GM21528 (cell line): Measurements from ENCODE around the gene LRRC38.
"Not testable (repeated sequence)": the region's sequence is repeated elsewhere in the genome, so short reads cannot be mapped to it uniquely, and the experiment has no call there.

Experiments
- ATAC-seq: cut with Tn5 transposase; IDR thresholded peaks from one replicate; pipeline ENCODE4 v1.9.1; 2021; ENCODE audit warnings: mild to moderate bottlenecking, moderate library complexity; ENCODE audit not compliant: unreplicated experiment, low FRiP score

The LRRC38 gene

DNA sequence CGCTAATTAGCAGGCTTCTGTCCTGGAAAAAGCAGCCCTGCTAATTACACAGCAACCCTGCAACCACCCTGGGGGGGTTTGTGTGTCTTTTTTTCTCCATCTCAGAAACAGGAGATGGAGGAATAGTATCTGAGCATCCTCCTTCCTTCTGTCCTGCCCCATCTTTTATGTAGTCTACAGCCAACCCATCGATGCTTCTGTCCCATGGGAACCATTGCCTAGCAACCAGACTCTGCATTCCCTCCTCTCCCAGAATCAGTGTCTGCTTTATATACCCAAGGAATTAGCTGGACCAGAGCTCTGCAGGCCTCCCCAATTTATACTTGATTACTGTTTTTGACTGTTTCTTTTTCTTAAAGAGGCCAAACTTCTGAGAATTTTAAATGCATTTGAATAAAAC, 35.1 kb downstream of the LRRC38 start:
- no peak for ATAC-seq

DNA sequence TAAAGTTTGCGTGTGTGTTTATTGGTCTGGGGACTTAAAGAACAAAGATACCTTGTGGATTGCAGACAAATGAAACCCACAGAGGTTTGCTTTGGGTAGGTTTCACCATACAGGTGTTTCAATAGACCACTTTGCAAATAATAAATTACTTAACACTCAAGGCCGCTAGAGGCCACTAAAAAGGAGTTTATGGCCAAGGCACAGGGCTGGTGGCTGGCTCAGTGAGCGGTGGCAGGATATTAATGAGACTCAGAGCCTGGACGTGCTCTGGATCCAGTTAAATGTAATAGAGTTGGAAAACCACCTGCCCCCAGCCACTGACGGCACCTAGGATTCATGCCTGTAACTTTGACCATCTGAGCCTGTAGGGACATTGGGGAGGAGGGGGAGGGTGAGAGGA, 44.5 kb downstream of the LRRC38 start:
- ATAC-seq, result no peak

DNA sequence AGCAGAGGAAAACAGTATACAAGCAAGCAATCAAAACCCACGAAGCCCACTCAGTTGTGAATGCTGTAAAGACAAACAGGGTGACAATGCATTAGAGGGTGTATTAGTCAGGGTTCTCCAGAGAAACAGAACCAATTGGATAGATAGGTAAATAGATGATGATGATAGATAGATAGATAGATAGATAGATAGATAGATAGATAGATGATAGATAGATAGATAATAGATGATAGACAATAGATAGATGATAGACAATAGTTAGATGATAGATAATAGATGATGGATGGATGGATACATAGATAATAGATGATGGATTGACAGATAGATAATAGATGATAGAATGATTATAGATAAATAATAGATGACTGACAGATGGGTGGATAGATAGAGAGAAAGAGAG, 48.3 kb downstream of the LRRC38 start:
- no peak for ATAC-seq

DNA sequence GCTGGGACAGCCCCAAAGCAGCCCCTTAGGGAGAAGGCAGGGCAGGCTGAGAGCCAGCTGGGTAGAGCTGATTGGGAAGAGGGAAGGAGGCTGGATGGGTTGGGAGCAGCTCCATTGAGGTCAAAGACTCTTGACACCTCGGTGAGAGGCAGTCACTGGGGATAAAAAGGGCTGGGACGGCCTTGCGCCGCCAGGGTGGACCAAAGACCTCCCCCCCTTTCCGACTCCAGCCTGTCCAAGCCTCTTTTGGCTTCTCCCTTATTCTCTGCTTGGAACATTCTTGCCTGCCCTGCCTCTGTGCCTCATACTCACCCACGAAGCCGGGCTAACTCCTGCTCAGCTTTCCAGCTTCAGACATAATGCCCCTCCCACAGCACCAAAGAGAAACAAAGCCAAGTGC, 51.1 kb downstream of the LRRC38 start:
- ATAC-seq, result no peak

DNA sequence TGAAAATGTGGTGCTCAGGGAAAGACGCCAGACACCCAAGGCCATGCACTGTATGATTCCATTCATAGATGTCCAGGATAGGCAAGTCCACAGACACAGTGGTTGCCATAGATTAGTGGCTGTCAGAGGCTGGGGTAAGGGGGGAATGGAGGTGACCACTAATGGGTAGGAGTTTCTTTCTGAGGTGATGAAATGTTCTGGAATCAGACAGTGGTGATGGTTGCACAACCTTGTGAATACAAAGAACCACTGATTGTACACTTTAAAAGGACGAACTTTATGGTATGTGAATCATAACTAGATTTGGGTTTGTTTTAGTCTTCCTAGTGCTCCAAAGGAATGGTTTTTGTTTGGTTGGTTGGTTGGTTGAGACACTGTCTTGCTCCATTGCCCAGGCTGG, 51.8 kb downstream of the LRRC38 start:
- no peak for ATAC-seq

DNA sequence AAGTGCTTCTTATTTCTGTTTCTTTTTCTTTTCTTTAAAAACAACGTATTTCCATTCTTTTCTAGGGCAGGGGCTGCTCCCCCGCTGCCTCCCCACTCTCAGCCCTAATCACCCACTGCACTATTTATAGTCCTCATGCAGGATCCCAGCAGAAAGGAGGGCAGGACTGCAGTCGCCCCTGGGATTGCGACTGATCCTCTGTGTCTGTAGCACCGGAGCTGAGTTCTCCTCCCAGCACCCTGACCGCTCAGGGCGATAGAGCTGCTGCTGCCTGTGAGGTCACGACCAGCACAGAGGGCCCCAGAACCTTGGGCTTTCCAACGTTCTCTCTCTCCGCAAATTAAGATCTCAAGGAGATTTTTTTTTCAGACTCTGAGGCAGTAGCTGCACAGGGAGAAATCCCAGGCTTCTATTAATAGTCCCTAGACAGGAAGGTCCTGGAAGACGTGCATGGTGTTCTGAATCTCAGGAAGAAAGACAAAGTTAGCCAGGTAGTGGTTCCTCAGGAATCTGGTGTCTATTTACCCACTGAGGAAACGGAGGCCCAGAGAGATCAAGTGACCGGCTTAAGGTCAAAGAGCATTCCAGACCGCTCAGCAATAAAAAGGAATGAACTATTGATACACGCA, 56.8 kb downstream of the LRRC38 start:
- ATAC-seq, result no peak

DNA sequence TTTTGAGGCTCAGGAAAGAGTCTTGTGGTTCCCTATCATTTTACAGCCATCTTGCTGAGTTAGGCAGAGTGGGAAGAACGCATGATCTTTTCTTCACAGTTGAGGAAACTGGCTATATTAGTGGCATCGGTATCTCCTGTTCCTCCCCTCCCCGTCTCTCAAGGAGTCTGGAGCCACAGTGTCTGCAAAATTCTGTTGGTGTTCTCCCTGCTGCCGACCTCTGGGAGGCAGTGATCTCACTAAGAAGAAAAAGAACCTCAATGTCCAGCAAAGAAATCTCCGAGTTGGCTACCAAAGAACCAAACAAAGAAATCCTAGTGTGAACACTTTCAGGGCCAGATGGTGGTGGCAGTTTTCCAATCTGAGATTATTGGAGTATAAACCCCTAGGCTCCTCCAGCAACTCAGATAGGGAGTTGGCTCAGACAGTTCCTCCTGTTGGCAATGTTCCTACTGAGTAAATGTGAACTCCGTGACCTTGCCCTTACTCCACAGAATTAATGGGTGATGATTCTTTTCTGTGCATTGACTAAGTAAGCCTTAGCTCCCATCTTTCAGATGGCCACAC, 62.3 kb downstream of the LRRC38 start:
- no peak for ATAC-seq

DNA sequence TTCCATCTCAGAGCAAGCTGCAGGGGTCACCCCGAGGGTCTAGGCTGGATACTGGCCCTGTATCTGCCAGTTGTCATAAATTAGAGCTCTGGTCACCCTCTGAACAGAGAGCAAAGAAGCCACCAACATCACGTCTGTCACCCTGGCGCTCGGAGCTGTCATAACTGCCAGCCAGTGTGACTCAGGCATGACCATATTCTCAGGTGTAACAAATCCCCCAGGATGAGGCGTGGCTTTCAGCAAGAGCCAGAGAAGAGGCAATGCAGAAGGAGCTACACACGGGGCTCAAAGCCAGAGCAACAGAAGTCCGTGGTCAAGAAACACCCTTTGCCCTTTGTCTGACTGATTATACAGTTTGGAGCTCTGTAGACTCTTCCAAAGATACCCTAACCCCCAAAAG, 63.6 kb downstream of the LRRC38 start:
- no peak for ATAC-seq

DNA sequence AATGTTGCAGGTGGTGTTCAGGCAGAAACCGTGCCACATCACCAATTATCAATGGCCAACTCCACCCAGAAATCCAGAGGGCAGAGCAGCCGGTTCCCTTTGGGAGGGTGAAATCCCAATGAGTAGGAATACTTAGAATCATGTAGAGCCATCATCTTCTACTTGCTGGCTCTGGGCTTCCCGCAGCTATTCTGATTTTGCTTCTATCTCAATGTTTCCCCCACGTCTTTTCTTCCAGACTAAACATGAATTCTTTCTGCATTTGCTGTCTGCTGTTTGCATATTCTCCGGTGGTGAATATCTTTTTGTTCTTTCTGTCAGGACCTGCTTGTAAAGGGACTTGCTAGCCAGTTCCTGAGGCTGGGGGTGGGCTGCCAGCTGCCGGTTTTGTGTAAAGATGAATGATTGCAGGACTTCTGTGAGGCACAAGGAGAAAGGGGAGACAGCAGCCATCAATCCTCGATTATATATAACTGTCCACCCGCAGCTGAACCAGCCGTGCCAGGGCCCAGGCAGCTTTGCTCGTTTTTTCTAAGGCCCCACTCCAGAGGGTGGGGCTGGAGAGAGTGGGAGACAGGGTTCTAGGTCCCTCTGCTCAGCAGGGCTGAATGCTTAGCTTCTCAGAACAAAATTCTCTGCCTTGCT, 70.3 kb downstream of the LRRC38 start:
- no peak for ATAC-seq

DNA sequence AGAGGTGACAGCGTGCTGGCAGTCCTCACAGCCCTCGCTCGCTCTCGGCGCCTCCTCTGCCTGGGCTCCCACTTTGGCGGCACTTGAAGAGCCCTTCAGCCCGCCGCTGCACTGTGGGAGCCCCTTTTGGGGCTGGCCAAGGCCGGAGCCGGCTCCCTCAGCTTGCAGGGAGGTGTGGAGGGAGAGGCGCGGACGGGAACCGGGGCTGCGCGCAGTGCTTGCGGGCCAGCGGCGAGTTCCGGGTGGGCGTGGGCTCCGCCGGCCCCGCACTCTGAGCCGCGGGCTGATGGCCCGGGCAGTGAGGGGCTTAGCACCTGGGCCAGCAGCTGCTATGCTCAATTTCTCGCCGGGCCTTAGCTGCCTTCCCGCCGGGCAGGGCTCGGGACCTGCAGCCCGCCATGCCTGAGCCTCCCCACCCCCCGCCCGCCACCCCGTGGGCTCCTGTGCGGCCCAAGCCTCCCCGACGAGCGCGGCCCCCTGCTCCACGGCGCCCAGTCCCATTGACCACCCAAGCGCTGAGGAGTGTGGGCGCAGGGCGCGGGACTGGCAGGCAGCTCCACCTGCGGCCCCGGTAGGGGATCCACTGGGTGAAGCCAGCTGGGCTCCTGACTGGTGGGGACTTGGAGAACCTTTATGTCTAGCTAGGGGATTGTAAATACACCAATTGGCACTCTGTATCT, 74.6 kb downstream of the LRRC38 start:
- not testable (repeated sequence) for ATAC-seq

DNA sequence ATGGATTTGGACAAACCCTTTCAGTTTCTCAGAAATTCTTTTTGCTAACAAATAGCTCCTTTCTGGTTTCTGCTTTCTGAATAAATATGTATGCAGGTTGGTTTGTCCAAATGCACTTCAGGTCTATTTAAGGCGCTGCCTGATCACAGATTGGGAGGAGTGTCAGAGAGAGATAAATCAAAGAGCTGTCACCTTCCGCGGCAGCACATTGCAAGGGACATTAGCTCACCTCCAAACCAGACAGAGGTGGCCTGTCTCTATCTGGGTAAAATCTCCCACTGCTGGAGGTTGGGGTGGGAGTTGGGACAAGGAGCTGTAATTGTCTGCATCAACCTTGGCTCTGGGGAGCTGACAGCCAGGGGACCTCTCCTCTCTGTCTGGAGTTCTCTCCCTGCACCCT, 78.3 kb downstream of the LRRC38 start:
- ATAC-seq, result no peak

DNA sequence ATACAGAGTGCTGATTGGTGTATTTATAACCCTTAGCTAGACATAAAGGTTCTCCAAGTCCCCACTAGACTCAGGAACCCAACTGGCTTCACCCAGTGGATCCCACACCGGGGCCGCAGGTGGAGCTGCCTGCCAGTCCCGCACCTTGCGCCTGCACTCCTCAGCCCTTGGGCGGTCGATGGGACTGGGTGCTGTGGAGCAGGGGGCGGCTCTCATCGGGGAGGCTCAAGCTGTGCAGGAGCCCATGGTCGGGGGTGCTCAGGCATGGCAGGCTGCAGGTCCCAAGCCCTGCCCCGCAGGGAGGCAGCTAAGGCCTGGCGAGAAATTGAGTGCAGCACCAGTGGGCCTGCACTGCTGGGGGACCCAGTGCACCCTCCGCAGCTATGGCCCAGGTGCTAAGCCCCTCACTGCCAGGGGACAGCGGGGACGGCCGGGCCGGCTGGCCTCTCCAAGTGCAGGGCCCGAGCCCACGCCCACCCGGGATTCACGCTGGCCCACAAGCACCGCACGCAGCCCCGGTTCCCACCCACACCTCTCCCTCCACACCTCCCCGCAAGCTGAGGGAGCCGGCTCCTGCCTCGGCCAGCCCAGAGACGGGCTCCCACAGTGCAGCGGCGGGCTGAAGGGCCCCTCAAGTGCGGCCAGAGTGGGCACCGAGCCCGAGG, 80.0 kb downstream of the LRRC38 start:
- ATAC-seq, result not testable (repeated sequence)

DNA sequence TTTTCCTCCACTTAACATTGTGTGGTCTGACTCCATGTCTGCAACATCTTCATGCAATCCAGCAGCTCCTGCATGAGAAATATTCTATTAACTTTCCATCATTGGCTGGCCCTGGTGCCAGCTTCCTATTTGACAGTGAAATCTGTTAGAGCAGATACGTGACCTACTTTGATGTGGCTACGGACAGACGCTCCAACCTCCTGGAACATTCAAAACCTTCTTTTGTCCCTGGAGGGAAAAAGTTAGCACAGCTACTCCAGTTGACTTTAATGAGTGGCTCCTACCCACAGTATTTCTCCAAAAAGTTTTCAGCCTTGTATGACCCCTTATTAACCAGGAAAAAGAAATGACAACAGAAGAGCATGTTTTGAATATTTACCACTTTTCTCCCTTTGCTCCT, 81.6 kb downstream of the LRRC38 start:
- ATAC-seq, result no peak

DNA sequence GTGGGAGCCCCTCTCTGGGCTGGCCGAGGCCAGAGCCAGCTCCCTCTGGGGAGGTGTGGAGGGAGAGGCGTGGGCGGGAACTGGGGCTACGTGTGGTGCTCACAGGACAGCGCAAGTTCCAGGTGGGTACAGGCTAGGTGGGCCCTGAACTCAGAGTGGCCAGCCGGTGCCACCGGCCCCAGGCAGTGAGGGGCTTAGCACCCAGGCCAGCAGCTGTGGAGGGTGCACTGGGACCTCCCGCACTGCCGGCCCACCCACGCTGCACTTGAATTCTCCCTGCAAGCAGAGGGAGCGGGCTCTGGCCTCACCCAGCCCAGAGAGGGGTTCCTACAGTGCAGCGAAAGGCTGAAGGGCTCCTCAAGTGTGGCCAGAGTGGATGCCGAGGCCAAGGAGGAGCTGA, 83.3 kb downstream of the LRRC38 start:
- ATAC-seq, result no peak
